ENCODE results near the gene GSDME.

The GSDME gene

DNA sequence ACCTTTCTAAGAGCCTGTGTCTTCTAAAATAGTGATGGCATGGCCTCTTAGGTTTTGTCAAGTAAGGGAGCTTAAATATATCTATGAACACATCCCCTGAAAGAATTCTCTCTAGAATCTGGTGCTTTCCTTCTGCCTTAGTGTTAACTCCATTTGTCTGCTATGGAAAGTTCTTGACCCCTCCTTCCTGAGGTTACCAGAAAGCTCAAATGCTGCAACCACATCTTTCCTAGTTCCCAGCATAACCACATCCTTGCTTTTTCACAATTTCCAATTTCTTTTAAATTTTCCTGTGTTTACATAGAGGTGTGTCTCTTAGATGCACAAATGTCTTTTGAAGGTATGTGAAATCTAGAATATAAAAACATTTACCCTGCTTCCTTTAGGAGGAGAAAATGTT is 16.4 kb upstream of the GSDME start:
- TF ChIP-seq, protein P1, sequence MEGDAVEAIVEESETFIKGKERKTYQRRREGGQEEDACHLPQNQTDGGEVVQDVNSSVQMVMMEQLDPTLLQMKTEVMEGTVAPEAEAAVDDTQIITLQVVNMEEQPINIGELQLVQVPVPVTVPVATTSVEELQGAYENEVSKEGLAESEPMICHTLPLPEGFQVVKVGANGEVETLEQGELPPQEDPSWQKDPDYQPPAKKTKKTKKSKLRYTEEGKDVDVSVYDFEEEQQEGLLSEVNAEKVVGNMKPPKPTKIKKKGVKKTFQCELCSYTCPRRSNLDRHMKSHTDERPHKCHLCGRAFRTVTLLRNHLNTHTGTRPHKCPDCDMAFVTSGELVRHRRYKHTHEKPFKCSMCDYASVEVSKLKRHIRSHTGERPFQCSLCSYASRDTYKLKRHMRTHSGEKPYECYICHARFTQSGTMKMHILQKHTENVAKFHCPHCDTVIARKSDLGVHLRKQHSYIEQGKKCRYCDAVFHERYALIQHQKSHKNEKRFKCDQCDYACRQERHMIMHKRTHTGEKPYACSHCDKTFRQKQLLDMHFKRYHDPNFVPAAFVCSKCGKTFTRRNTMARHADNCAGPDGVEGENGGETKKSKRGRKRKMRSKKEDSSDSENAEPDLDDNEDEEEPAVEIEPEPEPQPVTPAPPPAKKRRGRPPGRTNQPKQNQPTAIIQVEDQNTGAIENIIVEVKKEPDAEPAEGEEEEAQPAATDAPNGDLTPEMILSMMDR (IDR thresholded peaks at IDR 0.05) = no peak
- Histone ChIP-seq H3K4me3 (no peak overlapping the region), H3K27ac (no peak overlapping the region)
- DNase-seq (ENCODE audit: low spot score) = no peak

- Histone ChIP-seq H3K4me3 (no peak overlapping the region), H3K27ac (no peak overlapping the region)
- TF ChIP-seq, protein P1 (IDR thresholded peaks at IDR 0.05) = no peak
- DNase-seq (ENCODE audit: low spot score) = no peak
These were observed 12.6 kb upstream of the GSDME start for GRCh38 chr7:24769851-24770250.

- Histone ChIP-seq H3K27ac (no peak overlapping the region), H3K4me3 (no peak overlapping the region)
- TF ChIP-seq, protein P1 (IDR thresholded peaks at IDR 0.05) = no peak
- no peak for DNase-seq (ENCODE audit: low spot score)
These were observed 12.0 kb upstream of the GSDME start for GRCh38 chr7:24769014-24769830.

DNA sequence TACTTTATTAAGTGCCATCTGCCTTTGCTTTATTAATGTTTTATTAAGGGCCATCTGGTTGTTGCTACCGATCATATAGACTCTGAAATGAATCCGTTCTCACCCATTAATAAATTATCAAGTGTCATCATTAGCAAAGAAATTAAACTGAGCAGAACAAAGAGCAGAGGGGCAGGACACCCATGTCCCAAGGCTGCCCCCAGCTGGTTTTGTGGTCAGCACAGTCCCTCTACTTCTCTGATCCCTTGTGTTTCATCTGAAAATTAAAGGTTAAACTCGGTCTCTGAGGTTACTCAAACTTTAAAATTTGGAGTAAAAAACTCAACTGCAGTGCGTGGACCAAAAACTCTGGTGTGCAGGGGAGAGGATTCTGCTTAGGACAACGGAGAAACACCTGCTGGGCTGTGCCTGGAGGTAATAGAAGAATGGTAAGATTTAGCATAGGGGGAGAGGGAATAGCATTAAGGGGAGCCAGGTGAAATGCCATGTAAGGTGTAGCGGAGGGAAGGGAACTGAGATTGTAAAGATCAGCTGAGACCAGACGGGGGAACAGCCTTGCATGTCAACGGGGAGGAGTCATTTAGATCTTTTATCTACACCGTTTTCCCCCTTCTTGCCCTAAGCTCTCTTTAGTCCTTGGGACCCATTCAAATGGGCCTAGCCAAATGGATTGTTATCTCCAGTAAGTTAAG is 10.8 kb upstream of the GSDME start:
- no peak overlapping the region for H3K27ac ChIP-seq
- no peak overlapping the region for H3K4me3 ChIP-seq
- TF ChIP-seq, protein P1 (IDR thresholded peaks at IDR 0.05) = no peak
- no peak for DNase-seq (ENCODE audit: low spot score)

DNA sequence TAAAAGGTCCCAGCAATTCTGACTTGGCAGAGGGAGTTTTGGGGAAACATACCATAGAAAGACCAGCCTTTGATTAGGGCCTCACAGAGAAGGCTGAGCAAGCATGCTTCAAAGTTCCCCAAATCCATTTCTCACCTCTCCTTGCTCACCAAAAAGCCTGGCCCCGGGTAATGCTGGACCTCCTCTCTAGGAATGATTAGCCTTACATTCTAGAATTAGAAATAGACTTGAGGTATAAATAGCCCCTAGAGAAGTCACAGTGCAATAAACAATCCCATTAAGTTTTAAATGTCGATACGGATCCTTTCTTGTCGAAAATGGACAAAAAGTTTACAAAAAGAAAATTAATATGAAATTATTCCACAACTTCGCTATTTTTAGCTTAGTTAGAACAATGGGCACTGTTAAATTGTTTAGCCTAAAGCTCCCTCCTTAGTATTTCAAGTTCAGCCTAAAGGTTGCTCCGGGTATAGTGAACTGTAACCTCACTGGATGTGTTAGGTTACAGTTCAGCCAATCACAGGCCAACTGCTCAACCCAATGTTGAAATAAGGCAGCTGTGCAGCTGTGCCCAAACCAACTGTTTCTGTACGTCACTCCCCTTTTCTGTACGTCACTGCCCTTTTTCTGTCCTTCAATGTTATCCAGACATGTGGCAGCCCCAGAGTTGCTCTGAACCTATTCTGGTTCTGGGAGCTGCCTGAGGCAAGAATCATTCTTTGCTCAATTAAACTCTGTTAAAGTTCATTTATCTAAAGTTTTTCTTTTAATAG is 7.9 kb upstream of the GSDME start:
- Histone ChIP-seq H3K4me3 (no peak overlapping the region), H3K27ac (no peak overlapping the region)
- no peak for DNase-seq (ENCODE audit: low spot score)
- TF ChIP-seq, protein P1 (IDR thresholded peaks at IDR 0.05) = no peak

DNA sequence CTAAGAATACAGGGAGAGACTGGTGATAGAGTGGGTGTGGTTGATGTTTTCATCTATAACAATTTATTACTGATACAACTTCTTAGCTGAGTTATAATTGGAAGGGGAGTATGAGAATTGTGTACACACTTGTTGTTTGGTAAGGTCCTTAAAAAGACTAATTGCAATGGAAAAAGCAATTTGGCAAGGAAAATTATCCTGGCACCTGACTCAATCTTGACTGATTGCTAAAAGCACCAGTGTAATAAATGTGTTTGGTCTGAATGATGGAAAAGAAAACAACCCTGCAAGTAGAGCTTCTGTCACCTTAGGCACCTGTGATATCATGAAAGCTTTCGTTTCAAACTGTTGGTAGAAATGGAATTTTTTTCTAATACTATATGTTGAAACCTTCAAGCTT is 6.7 kb upstream of the GSDME start:
- Histone ChIP-seq H3K27ac (no peak overlapping the region), H3K4me3 (no peak overlapping the region)
- DNase-seq (ENCODE audit: low spot score) = no peak
- TF ChIP-seq, protein P1 (IDR thresholded peaks at IDR 0.05) = no peak

Measured in coronary artery (tissue), 2 donors.